ENCODE results near the gene HBG2.

Gene HBG2

DNA sequence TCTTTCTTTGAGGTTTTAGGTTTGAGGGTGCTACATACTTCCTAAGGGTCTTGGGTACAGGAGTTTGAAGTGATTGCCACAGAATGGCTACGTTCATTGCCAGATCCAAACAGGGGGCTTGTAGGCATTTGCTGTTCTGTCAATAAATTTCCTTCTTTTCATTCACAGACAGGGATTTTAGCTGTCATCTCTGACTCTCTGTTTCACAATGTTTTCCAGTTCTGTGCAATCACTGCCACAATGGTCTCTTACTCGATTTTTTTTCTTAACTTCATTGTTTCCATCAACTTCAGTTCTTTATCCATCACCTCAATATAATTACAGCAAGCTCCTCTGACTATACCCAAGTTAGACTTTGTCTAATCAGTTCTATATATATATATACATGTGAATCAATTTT, 14.1 kb downstream of the HBG2 start:
- ChIA-PET POLR2A (no interaction called here), CTCF (no interaction called here)
- DNase-seq (ENCODE audit: extremely low spot score) = no peak
- no peak for TF ChIP-seq ARNT (IDR thresholded peaks at IDR 0.05)

DNA sequence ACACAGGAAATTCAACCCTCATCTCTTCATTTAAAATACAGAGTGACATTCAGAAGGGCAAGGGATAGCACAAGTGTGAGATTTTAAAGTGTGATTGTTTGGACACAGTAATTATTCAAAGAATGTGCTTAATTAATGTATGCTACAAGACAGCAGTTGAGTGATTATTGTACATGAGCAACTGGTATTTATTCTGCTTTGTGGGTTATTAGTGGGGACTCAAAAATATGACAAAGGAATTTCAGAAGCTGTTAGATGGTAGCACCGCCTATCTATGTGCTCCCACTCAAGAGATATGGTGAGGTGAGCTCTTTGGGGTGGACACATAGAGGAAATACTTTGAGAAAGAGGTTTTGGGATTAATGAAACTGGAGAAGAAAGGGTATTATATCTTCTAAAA, 14.5 kb downstream of the HBG2 start:
- CTCF ChIA-PET = no interaction called here
- TF ChIP-seq FOXM1 (IDR thresholded peaks at IDR 0.05; ENCODE audit: borderline replicate concordance) (no peak), BHLHE40 (IDR thresholded peaks at IDR 0.05; ENCODE audit: borderline replicate concordance) (no peak), TARDBP (IDR thresholded peaks at IDR 0.05) (no peak), NFRKB (IDR thresholded peaks at IDR 0.05) (no peak), ARNT (IDR thresholded peaks at IDR 0.05) (no peak), FOXA1 (IDR thresholded peaks at IDR 0.05) (no peak), ELF4 (IDR thresholded peaks at IDR 0.05) (no peak), LEF1 (IDR thresholded peaks at IDR 0.05; ENCODE audit: borderline replicate concordance) (no peak), HDGF (IDR thresholded peaks at IDR 0.05; ENCODE audit: borderline replicate concordance) (no peak), ZNF384 (IDR thresholded peaks at IDR 0.05) (no peak), L3MBTL2 (conservative IDR thresholded peaks at IDR 0.05) (no peak), SUZ12 (IDR thresholded peaks at IDR 0.05) (no peak), CTBP1 (IDR thresholded peaks at IDR 0.05; ENCODE audit: borderline replicate concordance) (no peak), SP1 (IDR thresholded peaks at IDR 0.05) (no peak), FOXK2 (IDR thresholded peaks at IDR 0.05) (no peak)
- TF ChIP-seq, protein P1, sequence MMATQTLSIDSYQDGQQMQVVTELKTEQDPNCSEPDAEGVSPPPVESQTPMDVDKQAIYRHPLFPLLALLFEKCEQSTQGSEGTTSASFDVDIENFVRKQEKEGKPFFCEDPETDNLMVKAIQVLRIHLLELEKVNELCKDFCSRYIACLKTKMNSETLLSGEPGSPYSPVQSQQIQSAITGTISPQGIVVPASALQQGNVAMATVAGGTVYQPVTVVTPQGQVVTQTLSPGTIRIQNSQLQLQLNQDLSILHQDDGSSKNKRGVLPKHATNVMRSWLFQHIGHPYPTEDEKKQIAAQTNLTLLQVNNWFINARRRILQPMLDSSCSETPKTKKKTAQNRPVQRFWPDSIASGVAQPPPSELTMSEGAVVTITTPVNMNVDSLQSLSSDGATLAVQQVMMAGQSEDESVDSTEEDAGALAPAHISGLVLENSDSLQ (IDR thresholded peaks at IDR 0.05) = no peak
- no peak for DNase-seq (ENCODE audit: extremely low spot score)
- POLR2A ChIA-PET = no interaction called here

DNA sequence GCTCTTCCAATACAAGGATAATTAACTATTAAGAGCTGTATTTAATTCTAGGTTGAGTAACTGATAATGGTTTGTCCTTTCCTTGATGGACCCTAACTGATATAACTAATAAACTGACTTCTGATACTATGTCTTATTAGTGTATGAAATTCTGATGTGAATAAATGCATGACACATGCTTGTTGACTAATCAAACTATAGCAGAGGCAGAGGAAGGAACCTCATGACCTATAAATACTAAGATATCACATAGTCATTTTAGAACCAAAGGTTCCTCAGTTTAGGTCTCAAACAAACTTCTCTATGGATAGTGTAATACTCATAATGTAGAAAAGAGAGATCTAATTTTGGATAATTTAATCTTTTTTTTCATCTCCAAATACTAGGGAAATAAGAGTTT, 15.5 kb downstream of the HBG2 start:
- TF ChIP-seq BHLHE40 (IDR thresholded peaks at IDR 0.05; ENCODE audit: borderline replicate concordance) = no peak
- no peak for TF ChIP-seq ARNT (IDR thresholded peaks at IDR 0.05)
- TF ChIP-seq SP1 (IDR thresholded peaks at IDR 0.05) = no peak
- no peak for TF ChIP-seq CTBP1 (IDR thresholded peaks at IDR 0.05; ENCODE audit: borderline replicate concordance)
- TF ChIP-seq FOXA1 (IDR thresholded peaks at IDR 0.05) = no peak
- TF ChIP-seq FOXK2 (IDR thresholded peaks at IDR 0.05) = no peak
- no peak for TF ChIP-seq L3MBTL2 (conservative IDR thresholded peaks at IDR 0.05)
- no peak for TF ChIP-seq SUZ12 (IDR thresholded peaks at IDR 0.05)
- TF ChIP-seq LEF1 (IDR thresholded peaks at IDR 0.05; ENCODE audit: borderline replicate concordance) = no peak
- no peak for TF ChIP-seq NFRKB (IDR thresholded peaks at IDR 0.05)
- no peak for DNase-seq (ENCODE audit: extremely low spot score)
- ChIA-PET POLR2A (no interaction called here), CTCF (no interaction called here)

DNA sequence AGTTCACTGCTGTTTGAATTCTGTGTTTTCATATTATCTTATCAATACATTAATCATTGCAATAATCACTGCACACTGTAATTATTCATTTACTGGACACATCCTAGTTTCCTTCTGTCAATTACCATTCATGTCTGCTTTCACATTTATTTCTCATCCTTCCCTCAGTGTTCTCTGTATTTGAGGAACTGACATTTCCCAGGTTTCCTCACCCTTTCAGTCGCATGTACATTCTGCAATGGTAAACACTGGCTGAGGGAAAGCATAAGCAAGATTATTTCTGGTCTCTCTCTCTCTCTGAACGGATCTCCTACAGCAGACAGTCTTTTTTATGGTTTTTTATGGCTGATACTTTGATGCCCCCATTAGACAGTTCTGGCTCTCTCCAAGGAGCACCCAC, 16.1 kb downstream of the HBG2 start:
- ChIA-PET CTCF (no interaction called here), POLR2A (no interaction called here)
- no peak for DNase-seq (ENCODE audit: extremely low spot score)
- TF ChIP-seq ARNT (IDR thresholded peaks at IDR 0.05) (no peak), NFRKB (IDR thresholded peaks at IDR 0.05) (no peak), BHLHE40 (IDR thresholded peaks at IDR 0.05; ENCODE audit: borderline replicate concordance) (no peak), FOXK2 (IDR thresholded peaks at IDR 0.05) (no peak), SUZ12 (IDR thresholded peaks at IDR 0.05) (no peak), ZNF384 (IDR thresholded peaks at IDR 0.05) (no peak), LEF1 (IDR thresholded peaks at IDR 0.05; ENCODE audit: borderline replicate concordance) (no peak), TARDBP (IDR thresholded peaks at IDR 0.05) (no peak), HDGF (IDR thresholded peaks at IDR 0.05; ENCODE audit: borderline replicate concordance) (no peak), SP1 (IDR thresholded peaks at IDR 0.05) (no peak), FOXM1 (IDR thresholded peaks at IDR 0.05; ENCODE audit: borderline replicate concordance) (no peak), CTBP1 (IDR thresholded peaks at IDR 0.05; ENCODE audit: borderline replicate concordance) (no peak)
- TF ChIP-seq, protein P1 (IDR thresholded peaks at IDR 0.05) = no peak

DNA sequence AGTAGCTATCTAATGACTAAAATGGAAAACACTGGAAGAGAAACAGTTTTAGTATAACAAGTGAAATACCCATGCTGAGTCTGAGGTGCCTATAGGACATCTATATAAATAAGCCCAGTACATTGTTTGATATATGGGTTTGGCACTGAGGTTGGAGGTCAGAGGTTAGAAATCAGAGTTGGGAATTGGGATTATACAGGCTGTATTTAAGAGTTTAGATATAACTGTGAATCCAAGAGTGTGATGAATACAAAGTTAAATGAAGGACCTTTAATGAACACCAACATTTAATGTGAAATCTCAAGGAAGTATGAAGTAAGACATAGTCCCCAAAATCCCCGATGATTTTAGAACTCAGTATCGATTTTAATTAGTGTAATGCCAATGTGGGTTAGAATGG, 17.2 kb downstream of the HBG2 start:
- CTCF ChIA-PET = no interaction called here
- POLR2A ChIA-PET = no interaction called here
- TF ChIP-seq SUZ12 (IDR thresholded peaks at IDR 0.05) = no peak
- no peak for TF ChIP-seq HDGF (IDR thresholded peaks at IDR 0.05; ENCODE audit: borderline replicate concordance)
- no peak for TF ChIP-seq L3MBTL2 (conservative IDR thresholded peaks at IDR 0.05)
- no peak for TF ChIP-seq BHLHE40 (IDR thresholded peaks at IDR 0.05; ENCODE audit: borderline replicate concordance)
- TF ChIP-seq, protein P1 (IDR thresholded peaks at IDR 0.05) = no peak
- no peak for TF ChIP-seq NFRKB (IDR thresholded peaks at IDR 0.05)
- TF ChIP-seq ELF4 (IDR thresholded peaks at IDR 0.05) = no peak
- no peak for TF ChIP-seq FOXM1 (IDR thresholded peaks at IDR 0.05; ENCODE audit: borderline replicate concordance)
- TF ChIP-seq ARNT (IDR thresholded peaks at IDR 0.05) = no peak
- no peak for TF ChIP-seq SP1 (IDR thresholded peaks at IDR 0.05)
- TF ChIP-seq CTBP1 (IDR thresholded peaks at IDR 0.05; ENCODE audit: borderline replicate concordance) = no peak
- TF ChIP-seq LEF1 (IDR thresholded peaks at IDR 0.05; ENCODE audit: borderline replicate concordance) = no peak
- TF ChIP-seq FOXA1 (IDR thresholded peaks at IDR 0.05) = no peak
- no peak for TF ChIP-seq ZNF384 (IDR thresholded peaks at IDR 0.05)
- no peak for TF ChIP-seq FOXK2 (IDR thresholded peaks at IDR 0.05)
- DNase-seq (ENCODE audit: extremely low spot score) = no peak

DNA sequence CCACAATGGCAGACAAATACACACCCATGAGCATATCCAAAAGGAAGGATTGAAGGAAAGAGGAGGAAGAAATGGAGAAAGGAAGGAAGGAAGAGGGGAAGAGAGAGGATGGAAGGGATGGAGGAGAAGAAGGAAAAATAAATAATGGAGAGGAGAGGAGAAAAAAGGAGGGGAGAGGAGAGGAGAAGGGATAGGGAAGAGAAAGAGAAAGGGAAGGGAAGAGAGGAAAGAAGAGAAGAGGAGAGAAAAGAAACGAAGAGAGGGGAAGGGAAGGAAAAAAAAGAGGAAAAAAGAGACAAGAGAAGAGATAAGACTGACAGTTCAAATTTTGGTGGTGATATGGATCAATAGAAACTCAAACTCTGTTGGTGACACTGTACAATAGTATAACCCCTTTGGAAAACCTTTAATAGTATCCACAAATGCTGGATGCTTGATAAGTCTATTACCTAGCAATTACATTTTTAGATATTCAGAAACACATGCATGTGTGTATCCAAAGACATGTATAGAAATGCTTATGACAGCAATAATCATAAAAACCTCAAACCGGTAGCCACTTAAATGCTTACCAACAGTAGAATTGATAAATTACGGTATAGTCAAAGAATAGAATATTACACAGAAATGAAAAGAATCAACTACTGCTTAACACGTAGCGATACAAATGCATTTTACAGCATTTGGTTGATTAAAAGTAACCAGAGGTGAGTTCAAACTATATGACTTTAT, 19.1 kb downstream of the HBG2 start:
- TF ChIP-seq ELF4 (IDR thresholded peaks at IDR 0.05) (no peak), FOXA1 (IDR thresholded peaks at IDR 0.05) (no peak)
- ChIA-PET CTCF (no interaction called here), POLR2A (no interaction called here)
- no peak for DNase-seq (ENCODE audit: extremely low spot score)
